Sigmoid colon (tissue), 4 donors: ENCODE results near the gene TPST1.

Experiments
- CTCF ChIP-seq, 4 experiments: fragments of 450-650 bp in 3 of 4; fragments of 200-600 bp in 1 of 4; IDR thresholded peaks; one replicate each; pipeline ENCODE4 v1.5.1; 2016 to 2019; ENCODE audit warnings: antibody characterized with exemption in 4 of 4, mild to moderate bottlenecking in 3 of 4, moderate library complexity in 2 of 4
- EP300 ChIP-seq, 4 donors: sonication (generic); formaldehyde crosslinking; IDR thresholded peaks; one replicate each; pipeline ENCODE4 v1.6.1; 2017; ENCODE audit warnings: antibody characterized with exemption in 4 of 4
- POLR2A ChIP-seq, 2 donors: fragments of 450-650 bp; IDR thresholded peaks; one replicate each; pipeline ENCODE4 v1.6.1; 2016; ENCODE audit warnings: antibody characterized with exemption in 2 of 2, mild to moderate bottlenecking in 2 of 2, moderate library complexity in 2 of 2
- POLR2AphosphoS5 ChIP-seq, 4 donors: sonication (generic); formaldehyde crosslinking; IDR thresholded peaks; one replicate each; pipeline ENCODE4 v1.6.1; 2017; ENCODE audit warnings: antibody characterized with exemption in 4 of 4

- TF ChIP-seq CTCF (IDR thresholded peaks at IDR 0.05): no peak
- no peak for TF ChIP-seq POLR2A (IDR thresholded peaks at IDR 0.05)
- no peak for TF ChIP-seq EP300 (IDR thresholded peaks at IDR 0.05)
- no peak for TF ChIP-seq POLR2AphosphoS5 (IDR thresholded peaks at IDR 0.05)
Observed at GRCh38 chr7:66233638-66234037, 28.5 kb downstream of the TPST1 start.
